Neural crest cell (in vitro differentiated cells): ENCODE measurements around the gene FOXI2. TPM values are rescaled to one million over a fixed set of nuclear protein-coding genes. Genes with fewer than 3 reads are reported as not detected.
A peak's percentile ranks its signal among the peaks of the same experiment; 100 is the strongest.

Experiments used
- DNase-seq: peaks from one replicate; pipeline ENCODE4 v3.0.0; 2021; ENCODE audit warnings: low read depth, mixed read lengths, low spot score
- H3K27ac Mint-ChIP-seq: one replicate; pipeline ENCODE4 v1.8.0; 2021; ENCODE audit warnings: mild to moderate bottlenecking, mixed read lengths; ENCODE audit not compliant: unreplicated experiment
- H3K27me3 Mint-ChIP-seq: 2 replicates; pipeline ENCODE4 v1.8.0; 2021; ENCODE audit warnings: low read depth, mild to moderate bottlenecking, mixed read lengths
- H3K36me3 Mint-ChIP-seq: 2 replicates; pipeline ENCODE4 v1.8.0; 2021; ENCODE audit warnings: low read depth, mild to moderate bottlenecking, mixed read lengths
- H3K4me1 Mint-ChIP-seq: 2 replicates; pipeline ENCODE4 v1.8.0; 2021; ENCODE audit warnings: mixed read lengths
- H3K4me3 Mint-ChIP-seq: one replicate; pipeline ENCODE4 v1.8.0; 2021; ENCODE audit warnings: mild to moderate bottlenecking, mixed read lengths
- H3K9me3 Mint-ChIP-seq: 2 replicates; pipeline ENCODE4 v1.8.0; 2021; ENCODE audit warnings: mixed read lengths
- CTCF ChIP-seq: fragments of 200-600 bp; sonication (generic); conservative IDR thresholded peaks from 2 replicates; pipeline ENCODE4 v1.5.0; 2021; ENCODE audit warnings: antibody characterized with exemption, mild to moderate bottlenecking
- total RNA-seq: library from RNA; stranded (reverse); gene quantifications from 2 replicates; pipeline ENCODE4 v1.2.1, GENCODE V29; 2021

FOXI2 gene
- total RNA-seq, 1 donor from 2014 or later = not detected

- H3K27ac Mint-ChIP-seq = no peak overlapping the region
- TF ChIP-seq CTCF = no peak
- H3K27me3 Mint-ChIP-seq = peaks cover 12% of the 10 kb centered on the region
- DNase-seq = no peak
- H3K9me3 Mint-ChIP-seq = peaks cover 8% of the 10 kb centered on the region
- H3K4me3 Mint-ChIP-seq = no peak overlapping the region
- H3K4me1 Mint-ChIP-seq = peaks cover 5% of the 10 kb centered on the region
- peaks cover 5% of the 10 kb centered on the region for H3K36me3 Mint-ChIP-seq
These were observed 25.9 kb downstream of the FOXI2 start for GRCh38 chr10:127762925-127763324.

GRCh38 chr10:127774766-127775559 lies 38.0 kb downstream of the FOXI2 start:
- DNase-seq = peak; percentile 14
- H3K27me3 Mint-ChIP-seq = no peaks in the 10 kb centered on the region
- peaks cover under 1% of the 10 kb centered on the region for H3K9me3 Mint-ChIP-seq
- no peak overlapping the region for H3K27ac Mint-ChIP-seq
- no peak overlapping the region for H3K4me3 Mint-ChIP-seq
- no peak for TF ChIP-seq CTCF
- H3K36me3 Mint-ChIP-seq = peaks cover 1% of the 10 kb centered on the region
- peaks cover 3% of the 10 kb centered on the region for H3K4me1 Mint-ChIP-seq

- peaks cover 3% of the 10 kb centered on the region for H3K4me1 Mint-ChIP-seq
- no peak overlapping the region for H3K27ac Mint-ChIP-seq
- no peak overlapping the region for H3K4me3 Mint-ChIP-seq
- no peak for TF ChIP-seq CTCF
- no peaks in the 10 kb centered on the region for H3K27me3 Mint-ChIP-seq
- no peaks in the 10 kb centered on the region for H3K36me3 Mint-ChIP-seq
- no peak for DNase-seq
- H3K9me3 Mint-ChIP-seq = no peaks in the 10 kb centered on the region
These were observed 39.8 kb downstream of the FOXI2 start for GRCh38 chr10:127776816-127777215.

- Mint-ChIP-seq H3K4me3 (no peak overlapping the region), H3K36me3 (no peaks in the 10 kb centered on the region), H3K9me3 (peaks cover 6% of the 10 kb centered on the region), H3K27me3 (no peaks in the 10 kb centered on the region), H3K4me1 (no peaks in the 10 kb centered on the region), H3K27ac (no peak overlapping the region)
- no peak for TF ChIP-seq CTCF
- DNase-seq = no peak
These were observed 44.4 kb downstream of the FOXI2 start for GRCh38 chr10:127781412-127781811.

- H3K36me3 Mint-ChIP-seq = no peaks in the 10 kb centered on the region
These were observed 50.9 kb downstream of the FOXI2 start for GRCh38 chr10:127787873-127788272.

More at GRCh38 chr10:127787873-127788272, 50.9 kb downstream of the FOXI2 start:
- H3K27ac Mint-ChIP-seq = no peak overlapping the region
- DNase-seq = no peak
- no peak for TF ChIP-seq CTCF
- H3K9me3 Mint-ChIP-seq = peaks cover 8% of the 10 kb centered on the region
- H3K27me3 Mint-ChIP-seq = peaks cover 7% of the 10 kb centered on the region
- no peak overlapping the region for H3K4me3 Mint-ChIP-seq
- H3K4me1 Mint-ChIP-seq = peaks cover 10% of the 10 kb centered on the region
